PC-3 (cell line): ENCODE data around the gene MGAT4B.

Experiments used
- CTCF ChIP-seq: fragments of 300-600 bp; sonication (generic); conservative IDR thresholded peaks from 2 replicates; pipeline ENCODE4 v1.5.1; 2017; ENCODE audit warnings: antibody characterized with exemption, low read depth, mild to moderate bottlenecking, low read length
- EZH2 ChIP-seq: fragments of 300-600 bp; sonication (generic); IDR thresholded peaks from one replicate; pipeline ENCODE4 v1.6.1; 2017; ENCODE audit warnings: antibody characterized with exemption, mild to moderate bottlenecking, low read length; ENCODE audit not compliant: unreplicated experiment

GRCh38 chr5:179768326-179769085 is 38.2 kb downstream of the MGAT4B start:
- TF ChIP-seq CTCF (0 out of 2 replicates have a peak, but pooled peaks have one; percentile 24), EZH2 (no peak)
